ENCODE data around the gene SLC5A12. TPM values are rescaled to one million over a fixed set of nuclear protein-coding genes. Genes with fewer than 3 reads are reported as not detected.

The SLC5A12 gene
- total RNA-seq, 4 donors from 2014 or later: 0.48 to 2.2 TPM; not detected in 2

DNA sequence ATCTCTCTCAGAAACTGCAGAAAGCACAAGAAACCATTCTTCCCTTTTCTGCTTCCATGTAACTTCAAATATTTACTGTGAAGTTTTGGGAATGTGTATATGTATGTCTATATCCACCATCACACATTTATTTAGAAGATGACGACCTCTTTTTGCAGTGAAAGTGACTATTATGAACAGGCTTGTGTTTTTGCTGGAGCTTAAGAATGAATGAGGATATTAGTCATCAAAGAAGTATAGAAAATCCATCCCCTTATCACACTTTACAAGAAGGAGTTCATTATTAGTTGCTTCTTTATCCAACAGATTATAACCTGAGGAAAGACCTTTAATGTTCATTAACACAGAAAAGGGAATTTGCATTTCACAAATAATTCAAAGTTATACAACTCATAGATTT lies 21.1 kb upstream of the SLC5A12 start:
- intact Hi-C loops (cut with DNase I; ENCODE audit: low total_unique reads) (no loop called here), in situ Hi-C loops (cut with MboI; ENCODE audit: low pct_ligation_motif_present in 1 of 4, low pct_unique_long_range_greater_than_20kb in 1 of 4, low sequenced_read_pairs in 3 of 4) (no loop called here)
- no peak overlapping the region for H3K4me3 ChIP-seq
- H3K27me3 ChIP-seq: no peaks in the 10 kb centered on the region
- no peak overlapping the region for H3K27ac ChIP-seq
- no peaks in the 10 kb centered on the region for H3K9me3 ChIP-seq
- H3K4me1 ChIP-seq: peaks cover 0 to 15% (median 4%) of the 10 kb centered on the region in 4 donors
- H3K36me3 ChIP-seq: no peaks in the 10 kb centered on the region
- no peak for TF ChIP-seq POLR2A (IDR thresholded peaks at IDR 0.05)
- TF ChIP-seq POLR2AphosphoS5 (IDR thresholded peaks at IDR 0.05): no peak
- TF ChIP-seq EP300 (IDR thresholded peaks at IDR 0.05; ENCODE audit: low read depth): no peak
- TF ChIP-seq, protein P1, sequence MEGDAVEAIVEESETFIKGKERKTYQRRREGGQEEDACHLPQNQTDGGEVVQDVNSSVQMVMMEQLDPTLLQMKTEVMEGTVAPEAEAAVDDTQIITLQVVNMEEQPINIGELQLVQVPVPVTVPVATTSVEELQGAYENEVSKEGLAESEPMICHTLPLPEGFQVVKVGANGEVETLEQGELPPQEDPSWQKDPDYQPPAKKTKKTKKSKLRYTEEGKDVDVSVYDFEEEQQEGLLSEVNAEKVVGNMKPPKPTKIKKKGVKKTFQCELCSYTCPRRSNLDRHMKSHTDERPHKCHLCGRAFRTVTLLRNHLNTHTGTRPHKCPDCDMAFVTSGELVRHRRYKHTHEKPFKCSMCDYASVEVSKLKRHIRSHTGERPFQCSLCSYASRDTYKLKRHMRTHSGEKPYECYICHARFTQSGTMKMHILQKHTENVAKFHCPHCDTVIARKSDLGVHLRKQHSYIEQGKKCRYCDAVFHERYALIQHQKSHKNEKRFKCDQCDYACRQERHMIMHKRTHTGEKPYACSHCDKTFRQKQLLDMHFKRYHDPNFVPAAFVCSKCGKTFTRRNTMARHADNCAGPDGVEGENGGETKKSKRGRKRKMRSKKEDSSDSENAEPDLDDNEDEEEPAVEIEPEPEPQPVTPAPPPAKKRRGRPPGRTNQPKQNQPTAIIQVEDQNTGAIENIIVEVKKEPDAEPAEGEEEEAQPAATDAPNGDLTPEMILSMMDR (IDR thresholded peaks at IDR 0.05): no peak
- no peak for DNase-seq
- WGBS, 2 donors (ENCODE audit: low coverage in 1 of 2): 21 to 78% methylated on average over 1 of the region's 1 CpG

DNA sequence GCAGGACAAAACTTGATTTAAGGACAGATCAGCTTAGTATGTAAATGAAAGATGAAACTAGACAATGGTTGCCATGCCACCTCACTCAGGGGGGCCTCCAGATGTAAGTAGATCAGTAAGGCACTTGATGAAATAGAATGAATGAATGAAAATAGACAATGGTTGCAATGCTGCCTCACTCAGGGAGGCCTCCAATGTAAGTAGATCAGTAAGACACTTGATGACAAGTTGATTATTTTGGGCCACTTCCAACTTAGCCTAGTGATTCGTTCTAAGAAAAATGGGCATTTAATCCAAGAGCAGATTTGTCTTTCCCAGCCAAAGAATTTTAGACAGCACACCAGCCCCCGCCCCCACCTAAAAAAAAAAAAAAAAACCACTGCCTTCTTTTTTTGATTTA lies 19.2 kb upstream of the SLC5A12 start:
- Histone ChIP-seq H3K27me3 (no peaks in the 10 kb centered on the region), H3K27ac (no peak overlapping the region), H3K36me3 (no peaks in the 10 kb centered on the region), H3K9me3 (no peaks in the 10 kb centered on the region), H3K4me3 (no peak overlapping the region), H3K4me1 (peaks cover 0 to 13% (median 4%) of the 10 kb centered on the region in 4 donors)
- DNase-seq: no peak
- in situ Hi-C loops (cut with MboI; ENCODE audit: low pct_ligation_motif_present in 1 of 4, low pct_unique_long_range_greater_than_20kb in 1 of 4, low sequenced_read_pairs in 3 of 4) (no loop called here), intact Hi-C loops (cut with DNase I; ENCODE audit: low total_unique reads) (no loop called here)
- 17 to 21% methylated on average over 2 of the region's 2 CpGs for WGBS, 2 donors (ENCODE audit: low coverage in 1 of 2)
- TF ChIP-seq POLR2A (IDR thresholded peaks at IDR 0.05) (no peak), POLR2AphosphoS5 (IDR thresholded peaks at IDR 0.05) (no peak), EP300 (IDR thresholded peaks at IDR 0.05; ENCODE audit: low read depth) (no peak)
- TF ChIP-seq, protein P1 (IDR thresholded peaks at IDR 0.05): no peak

DNA sequence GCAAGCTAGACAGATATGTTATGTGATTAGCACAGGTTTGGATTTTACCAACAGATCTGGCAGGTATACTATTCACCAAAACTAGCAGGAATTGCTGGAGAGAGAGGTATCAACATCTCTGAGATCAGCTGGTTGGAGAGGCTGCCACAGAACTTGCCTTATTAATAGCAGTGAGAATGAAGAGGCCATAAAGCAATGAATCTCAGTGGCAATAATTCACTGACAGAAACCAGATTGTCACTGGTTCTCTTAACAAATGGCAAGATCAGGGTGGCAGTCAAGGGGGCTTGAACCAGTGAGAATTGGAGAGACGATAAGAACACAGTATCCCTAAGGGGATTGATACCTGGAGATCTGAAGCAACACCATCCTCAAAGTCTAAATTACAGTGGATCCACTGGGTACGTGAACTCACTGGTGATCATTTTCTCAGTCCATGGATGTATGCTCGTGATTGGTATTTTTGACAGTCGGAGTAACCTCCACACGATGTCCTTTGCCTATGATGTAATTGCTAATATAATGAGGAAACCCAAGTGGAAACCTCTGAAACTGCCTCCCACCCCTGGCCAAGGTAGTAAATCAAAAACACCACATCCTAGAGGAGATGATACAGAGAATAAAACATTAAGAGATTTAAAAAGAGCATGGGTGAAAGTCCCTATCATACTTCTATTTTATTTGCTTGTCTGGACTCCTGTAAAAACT lies 17.7 kb upstream of the SLC5A12 start:
- Histone ChIP-seq H3K36me3 (no peaks in the 10 kb centered on the region), H3K4me3 (no peak overlapping the region), H3K4me1 (peaks cover 0 to 13% (median 4%) of the 10 kb centered on the region in 4 donors), H3K27ac (no peak overlapping the region), H3K9me3 (no peaks in the 10 kb centered on the region), H3K27me3 (no peaks in the 10 kb centered on the region)
- TF ChIP-seq EP300 (IDR thresholded peaks at IDR 0.05; ENCODE audit: low read depth): no peak
- no peak for TF ChIP-seq POLR2A (IDR thresholded peaks at IDR 0.05)
- TF ChIP-seq POLR2AphosphoS5 (IDR thresholded peaks at IDR 0.05): no peak
- TF ChIP-seq, protein P1 (IDR thresholded peaks at IDR 0.05): no peak
- intact Hi-C loops (cut with DNase I; ENCODE audit: low total_unique reads) (no loop called here), in situ Hi-C loops (cut with MboI; ENCODE audit: low pct_ligation_motif_present in 1 of 4, low pct_unique_long_range_greater_than_20kb in 1 of 4, low sequenced_read_pairs in 3 of 4) (no loop called here)
- no peak for DNase-seq
- WGBS, 2 donors (ENCODE audit: low coverage in 1 of 2): 86 to 90% methylated on average over 1 to 5 of the region's 5 CpGs

DNA sequence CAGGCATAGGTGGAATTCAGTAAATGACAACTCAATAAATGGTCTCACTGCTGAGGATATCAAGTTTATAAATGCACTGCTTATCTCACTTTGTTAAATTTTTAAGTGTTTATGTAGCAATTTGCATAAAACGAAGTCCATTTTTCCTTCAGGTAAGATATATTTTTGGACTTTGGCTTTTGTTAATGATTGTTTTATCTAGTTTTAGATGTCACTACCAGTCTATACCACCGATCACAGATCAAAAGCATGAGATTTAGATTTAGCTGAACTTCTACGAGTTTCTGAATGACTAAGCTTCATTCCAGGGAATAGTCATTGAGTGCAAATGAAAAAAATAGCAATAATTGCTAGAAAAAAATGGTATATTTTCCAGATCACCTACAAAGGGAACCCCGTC lies 12.8 kb upstream of the SLC5A12 start:
- TF ChIP-seq EP300 (IDR thresholded peaks at IDR 0.05; ENCODE audit: low read depth) (no peak), POLR2AphosphoS5 (IDR thresholded peaks at IDR 0.05) (no peak), POLR2A (IDR thresholded peaks at IDR 0.05) (no peak)
- TF ChIP-seq, protein P1 (IDR thresholded peaks at IDR 0.05): no peak
- WGBS, 2 donors (ENCODE audit: low coverage in 1 of 2): 61 to 73% methylated on average over 4 of the region's 4 CpGs
- H3K4me1 ChIP-seq: peaks cover 0 to 8% (median 0%) of the 10 kb centered on the region in 4 donors
- no peak overlapping the region for H3K27ac ChIP-seq
- intact Hi-C loops (cut with DNase I; ENCODE audit: low total_unique reads): no loop called here
- H3K9me3 ChIP-seq: no peaks in the 10 kb centered on the region
- H3K36me3 ChIP-seq: no peaks in the 10 kb centered on the region
- no peak for DNase-seq
- H3K4me3 ChIP-seq: no peak overlapping the region
- no peaks in the 10 kb centered on the region for H3K27me3 ChIP-seq
- in situ Hi-C loops (cut with MboI; ENCODE audit: low pct_ligation_motif_present in 1 of 4, low pct_unique_long_range_greater_than_20kb in 1 of 4, low sequenced_read_pairs in 3 of 4): no loop called here
